IgD-negative memory B cell (primary cell): ENCODE results near the gene ASB14. TPM values are rescaled to one million over a fixed set of nuclear protein-coding genes. Genes with fewer than 3 reads are reported as not detected.
A peak's percentile ranks its signal among the peaks of the same experiment; 100 is the strongest.
"Not testable (repeated sequence)": the region's sequence is repeated elsewhere in the genome, so short reads cannot be mapped to it uniquely, and the experiment has no call there.

ENCODE experiments used
- H3K27ac Mint-ChIP-seq, 3 donors: one replicate each; pipeline ENCODE4 v1.8.0; 2020 to 2022; ENCODE audit warnings: mild to moderate bottlenecking in 3 of 3, mixed read lengths in 3 of 3, moderate library complexity in 1 of 3
- H3K27me3 Mint-ChIP-seq: one replicate; pipeline ENCODE4 v1.8.0; 2021; ENCODE audit warnings: mixed read lengths
- H3K36me3 Mint-ChIP-seq: one replicate; pipeline ENCODE4 v1.8.0; 2020; ENCODE audit warnings: mild to moderate bottlenecking, mixed read lengths
- H3K4me1 Mint-ChIP-seq, 3 donors: one replicate each; pipeline ENCODE4 v1.8.0; 2020 to 2022; ENCODE audit warnings: mixed read lengths in 3 of 3, mild to moderate bottlenecking in 1 of 3
- H3K4me3 Mint-ChIP-seq, 4 donors: one replicate each; pipeline ENCODE4 v1.8.0; 2020 to 2022; ENCODE audit warnings: mild to moderate bottlenecking in 4 of 4, mixed read lengths in 4 of 4, moderate library complexity in 3 of 4
- H3K9me3 Mint-ChIP-seq, 3 donors: one replicate each; pipeline ENCODE4 v1.8.0; 2020 to 2021; ENCODE audit warnings: mixed read lengths in 3 of 3, mild to moderate bottlenecking in 1 of 3
- polyA plus RNA-seq: library from polyadenylated mRNA; unstranded; fragments of 300-500 nt; fragmentation: Illumina TruSeq; gene quantifications from one replicate; pipeline ENCODE4 v1.2.3, GENCODE V29; 2021

ASB14 gene
- 0.53 TPM for polyA plus RNA-seq

DNA sequence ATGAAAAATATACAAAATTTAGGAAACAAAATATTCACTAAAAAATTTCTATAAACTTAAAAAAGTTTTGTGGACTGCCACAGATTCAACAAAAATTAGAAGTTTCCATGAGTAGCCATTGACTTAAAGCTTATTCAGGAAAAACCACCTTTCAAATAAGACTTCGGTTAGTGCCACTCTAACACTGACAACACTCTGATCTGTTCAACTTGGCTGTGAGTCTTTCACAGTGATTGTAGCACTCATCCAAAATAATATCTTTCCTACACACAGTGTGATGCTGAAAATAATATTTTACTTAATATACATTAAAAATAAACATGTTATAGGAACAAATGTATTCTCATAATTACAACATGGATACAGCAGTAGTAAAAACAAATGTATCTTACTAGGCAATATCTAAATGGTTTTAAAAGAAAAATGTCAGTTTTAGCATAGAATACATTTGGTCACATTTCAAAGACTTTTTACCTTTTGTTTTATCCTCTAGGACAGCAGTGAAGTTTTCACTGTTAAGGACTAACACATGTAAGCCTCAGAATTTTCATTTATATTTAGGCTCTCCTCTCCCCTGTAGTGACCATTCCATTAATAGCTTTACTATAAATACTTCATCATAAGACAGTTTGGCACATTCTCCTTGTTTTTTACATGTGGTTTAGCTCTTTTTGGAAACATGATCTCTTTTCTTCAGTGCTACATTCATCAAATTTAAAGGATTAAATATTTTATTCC lies at the start of gene ASB14:
TSS of gene ASB14 (minus strand) at position 527 of the 738 bp plus-strand sequence. CDS start 652 bp downstream, outside the sequence.
- Mint-ChIP-seq H3K4me1 (no peaks in the 10 kb centered on the region), H3K9me3 (no peaks in the 10 kb centered on the region), H3K36me3 (peaks cover 2% of the 10 kb centered on the region), H3K27ac (no peak within 1 kb of the TSS), H3K4me3 (no peak within 1 kb of the TSS), H3K27me3 (peaks cover 3% of the 10 kb centered on the region)

DNA sequence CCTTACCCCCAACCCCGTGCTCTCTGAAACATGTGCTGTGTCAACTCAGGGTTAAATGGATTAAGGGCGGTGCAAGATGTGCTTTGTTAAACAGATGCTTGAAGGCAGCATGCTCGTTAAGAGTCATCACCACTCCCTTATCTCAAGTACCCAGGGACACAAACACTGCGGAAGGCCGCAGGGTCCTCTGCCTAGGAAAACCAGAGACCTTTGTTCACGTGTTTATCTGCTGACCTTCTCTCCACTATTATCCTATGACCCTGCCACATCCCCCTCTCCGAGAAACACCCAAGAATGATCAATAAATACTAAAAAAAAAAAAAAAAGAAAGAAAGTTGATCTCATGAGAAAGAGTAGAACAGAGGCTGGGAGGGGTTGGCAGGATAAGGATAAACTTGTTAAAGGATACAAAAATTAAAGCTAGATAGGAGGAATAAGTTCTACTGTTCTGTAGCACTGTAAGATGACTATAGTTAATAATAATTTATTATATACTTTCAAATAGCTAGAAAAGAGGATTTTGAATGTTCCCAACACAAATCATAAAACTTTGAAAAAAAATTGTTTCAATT lies 46.7 kb upstream of the ASB14 start:
- H3K4me3 Mint-ChIP-seq, H3K36me3 Mint-ChIP-seq, H3K4me1 Mint-ChIP-seq, H3K27ac Mint-ChIP-seq, H3K9me3 Mint-ChIP-seq: not testable (repeated sequence)
- H3K27me3 Mint-ChIP-seq, result peaks cover 14% of the 10 kb centered on the region

DNA sequence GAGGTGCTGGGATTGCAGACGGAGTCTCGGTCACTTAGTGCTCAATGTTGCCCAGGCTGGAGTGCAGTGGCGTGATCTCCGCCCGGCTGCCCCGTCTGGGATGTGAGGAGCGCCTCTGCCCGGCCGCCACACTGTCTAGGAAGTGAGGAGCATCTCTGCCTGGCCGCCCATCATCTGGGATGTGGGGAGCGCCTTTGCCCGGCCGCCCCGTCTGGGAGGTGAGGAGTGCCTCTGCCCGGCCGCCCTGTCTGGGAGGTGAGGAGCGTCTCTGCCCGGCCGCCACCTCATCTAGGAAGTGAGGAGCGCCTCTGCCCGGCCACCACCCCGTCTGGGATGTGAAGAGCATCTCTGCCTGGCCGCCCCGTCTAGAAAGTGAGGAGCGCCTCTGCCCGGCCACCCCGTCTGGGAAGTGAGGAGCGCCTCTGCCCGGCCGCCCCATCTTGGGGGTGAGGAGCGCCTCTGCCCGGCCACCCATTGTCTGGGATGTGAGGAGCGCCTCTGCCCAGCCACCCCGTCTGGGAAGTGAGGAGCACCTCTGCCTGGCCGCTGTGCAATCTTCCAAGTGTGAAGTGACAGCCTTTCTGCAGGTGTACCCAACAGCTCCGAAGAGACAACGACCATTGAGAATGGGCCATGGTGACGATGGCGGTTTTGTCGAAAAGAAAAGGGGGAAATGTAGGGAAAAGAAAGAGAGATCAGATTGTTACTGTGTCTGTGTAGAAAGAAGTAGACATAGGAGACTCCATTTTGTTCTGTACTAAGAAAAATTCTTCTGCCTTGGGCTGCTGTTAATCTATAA lies 46.0 kb upstream of the ASB14 start:
- H3K36me3 Mint-ChIP-seq, H3K9me3 Mint-ChIP-seq, H3K4me3 Mint-ChIP-seq, H3K27ac Mint-ChIP-seq, H3K4me1 Mint-ChIP-seq: not testable (repeated sequence)
- H3K27me3 Mint-ChIP-seq, result peaks cover 13% of the 10 kb centered on the region

DNA sequence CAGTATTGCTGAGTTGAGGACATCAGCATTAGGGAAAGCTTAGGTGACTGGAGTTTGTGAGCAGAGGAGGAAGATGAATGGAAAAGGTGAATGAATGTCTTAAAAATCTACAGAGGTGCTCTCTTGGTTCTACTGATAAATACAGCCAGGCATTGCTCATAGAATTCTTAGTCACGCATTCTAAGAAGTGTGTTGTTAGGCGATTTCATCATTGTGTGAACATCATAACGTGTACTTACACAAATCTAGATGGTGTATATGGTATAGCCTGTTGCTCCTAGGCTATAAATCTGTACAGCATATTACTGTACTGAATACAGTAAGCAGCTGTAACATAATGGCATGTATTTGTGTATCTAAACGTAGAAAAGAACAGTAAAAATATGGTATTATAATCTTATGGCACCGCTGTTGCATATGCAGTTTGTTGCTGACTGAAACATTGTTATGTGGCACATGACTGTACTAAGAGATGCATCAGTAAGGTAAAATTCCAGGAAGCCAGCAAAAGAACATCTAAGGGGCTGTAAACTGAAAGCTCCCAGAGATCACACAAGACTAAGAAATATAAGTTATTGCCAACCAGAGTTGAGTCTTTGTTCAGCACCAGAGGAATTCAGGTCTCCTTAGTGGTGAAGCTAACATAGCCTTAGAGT lies 42.9 kb upstream of the ASB14 start:
- Mint-ChIP-seq H3K4me1 (no peaks in the 10 kb centered on the region), H3K9me3 (no peaks in the 10 kb centered on the region), H3K36me3 (no peaks in the 10 kb centered on the region), H3K4me3 (no peak overlapping the region), H3K27me3 (peaks cover 9% of the 10 kb centered on the region), H3K27ac (no peak overlapping the region)

DNA sequence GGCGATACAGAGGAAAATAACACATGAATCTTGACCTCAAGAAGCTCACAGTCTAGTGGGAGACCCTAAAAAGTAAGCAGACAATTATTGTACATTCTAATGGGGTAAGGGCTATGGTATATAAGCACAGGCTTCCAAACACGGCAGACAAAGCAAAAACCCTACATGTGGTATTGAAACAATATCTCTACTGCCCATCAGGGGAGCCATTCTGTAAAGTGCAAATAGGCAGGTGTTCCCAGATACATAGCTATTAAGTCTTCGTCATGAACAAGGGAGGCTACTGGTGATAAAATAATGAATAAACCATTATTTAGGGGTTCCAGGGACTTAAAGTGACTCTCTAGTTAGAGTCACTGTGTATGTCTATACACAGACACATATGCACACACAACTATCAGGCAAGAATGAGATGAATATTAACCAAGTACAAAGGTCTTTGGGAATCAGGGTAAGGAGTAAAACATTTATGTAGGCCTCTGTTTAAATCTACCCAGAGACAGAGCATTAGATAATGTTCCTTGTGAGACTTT lies 38.7 kb upstream of the ASB14 start:
- Mint-ChIP-seq H3K4me3 (no peak overlapping the region), H3K9me3 (peaks cover 0 to 5% (median 0%) of the 10 kb centered on the region in 3 donors), H3K36me3 (no peaks in the 10 kb centered on the region), H3K4me1 (no peaks in the 10 kb centered on the region), H3K27ac (no peak overlapping the region), H3K27me3 (peaks cover 11% of the 10 kb centered on the region)

DNA sequence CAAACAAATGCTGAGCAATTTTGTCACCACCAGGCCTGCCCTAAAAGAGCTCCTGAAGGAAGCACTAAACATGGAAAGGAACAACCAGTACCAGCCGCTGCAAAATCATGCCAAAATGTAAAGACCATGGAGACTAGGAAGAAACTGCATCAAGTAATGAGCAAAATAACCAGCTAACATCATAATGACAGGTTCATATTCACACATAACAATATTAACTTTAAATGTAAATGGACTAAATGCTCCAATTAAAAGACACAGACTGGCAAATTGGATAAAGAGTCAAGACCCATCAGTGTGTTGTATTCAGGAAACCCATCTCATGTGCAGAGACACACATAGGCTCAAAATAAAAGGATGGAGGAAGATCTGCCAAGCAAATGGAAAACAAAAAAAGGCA lies 34.0 kb upstream of the ASB14 start:
- H3K36me3 Mint-ChIP-seq, H3K4me3 Mint-ChIP-seq, H3K27ac Mint-ChIP-seq, H3K9me3 Mint-ChIP-seq, H3K4me1 Mint-ChIP-seq, H3K27me3 Mint-ChIP-seq: not testable (repeated sequence)

DNA sequence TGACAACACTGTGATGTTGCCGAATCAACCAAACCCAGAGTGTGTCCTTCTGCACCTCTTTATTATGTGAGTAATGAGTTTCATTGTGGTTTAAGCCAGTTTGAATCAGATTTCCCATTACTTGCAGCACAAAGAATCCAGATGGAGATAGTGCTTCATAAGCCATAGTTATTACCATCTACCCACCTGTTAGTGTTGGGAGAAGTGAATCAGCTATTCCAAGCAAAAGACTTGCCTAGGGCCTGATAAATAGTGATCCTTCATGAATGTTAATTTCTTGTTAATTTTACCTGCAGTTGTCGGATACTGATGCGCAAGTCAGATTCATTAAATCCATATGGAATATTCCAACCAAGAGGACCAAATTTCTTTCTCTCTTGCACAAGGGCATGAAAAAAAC lies 21.7 kb upstream of the ASB14 start:
- H3K4me3 Mint-ChIP-seq, result no peak overlapping the region
- H3K36me3 Mint-ChIP-seq, result no peaks in the 10 kb centered on the region
- H3K9me3 Mint-ChIP-seq, result peaks cover 0 to 4% (median 0%) of the 10 kb centered on the region in 3 donors
- H3K27me3 Mint-ChIP-seq, result peaks cover 3% of the 10 kb centered on the region
- H3K27ac Mint-ChIP-seq, result no peak overlapping the region
- peaks cover 0 to 3% (median 0%) of the 10 kb centered on the region in 3 donors for H3K4me1 Mint-ChIP-seq

DNA sequence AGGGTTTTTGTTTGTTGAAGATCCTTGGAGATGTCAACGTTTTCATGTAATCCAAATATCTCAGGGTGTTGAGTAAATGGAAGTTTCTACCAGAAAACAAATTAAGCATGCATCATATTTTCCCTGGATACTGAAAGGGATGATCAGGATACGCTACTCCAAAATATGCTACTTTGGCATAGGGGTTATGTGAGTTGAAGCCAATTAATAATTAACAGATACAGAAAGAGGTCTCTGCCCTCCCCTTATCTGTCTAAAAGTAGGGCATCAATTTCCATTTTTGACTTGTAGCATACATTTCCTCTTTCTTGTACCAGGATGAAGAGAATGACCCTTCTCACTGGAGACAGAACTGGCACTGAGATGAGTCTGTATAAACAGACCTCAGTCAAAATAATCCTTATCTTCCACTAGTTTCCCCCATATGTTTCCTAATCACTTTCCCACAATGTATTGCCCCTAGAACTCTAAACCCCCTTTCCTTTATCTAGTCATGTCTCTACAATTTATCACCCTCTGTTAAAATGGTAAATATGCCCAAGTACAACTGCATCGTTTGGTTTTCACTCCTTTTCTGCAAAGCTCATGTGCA lies 17.4 kb upstream of the ASB14 start:
- Mint-ChIP-seq H3K9me3 (no peaks in the 10 kb centered on the region), H3K4me1 (no peaks in the 10 kb centered on the region), H3K4me3 (no peak overlapping the region), H3K27me3 (peaks cover 2% of the 10 kb centered on the region), H3K36me3 (no peaks in the 10 kb centered on the region), H3K27ac (no peak overlapping the region)

DNA sequence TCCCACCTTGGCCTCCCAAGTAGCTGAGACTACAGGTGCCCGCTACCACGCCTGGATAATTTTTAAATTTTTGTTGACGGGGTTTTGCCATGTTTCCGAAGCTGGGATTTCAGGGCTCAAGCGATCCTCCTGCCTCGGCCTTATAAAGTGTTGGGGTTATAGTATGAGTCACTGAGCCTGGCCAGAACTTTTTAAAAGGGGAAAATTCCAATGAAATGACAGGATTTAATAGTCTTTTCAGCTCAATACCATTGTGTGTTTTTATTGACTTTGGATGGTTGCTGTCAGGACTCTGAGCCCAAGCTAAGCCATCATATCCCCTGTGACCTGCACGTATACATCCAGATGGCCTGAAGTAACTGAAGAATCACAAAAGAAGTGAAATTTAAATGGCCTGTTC lies 11.0 kb upstream of the ASB14 start:
- H3K9me3 Mint-ChIP-seq, H3K27me3 Mint-ChIP-seq, H3K36me3 Mint-ChIP-seq, H3K4me1 Mint-ChIP-seq, H3K4me3 Mint-ChIP-seq, H3K27ac Mint-ChIP-seq: not testable (repeated sequence)

DNA sequence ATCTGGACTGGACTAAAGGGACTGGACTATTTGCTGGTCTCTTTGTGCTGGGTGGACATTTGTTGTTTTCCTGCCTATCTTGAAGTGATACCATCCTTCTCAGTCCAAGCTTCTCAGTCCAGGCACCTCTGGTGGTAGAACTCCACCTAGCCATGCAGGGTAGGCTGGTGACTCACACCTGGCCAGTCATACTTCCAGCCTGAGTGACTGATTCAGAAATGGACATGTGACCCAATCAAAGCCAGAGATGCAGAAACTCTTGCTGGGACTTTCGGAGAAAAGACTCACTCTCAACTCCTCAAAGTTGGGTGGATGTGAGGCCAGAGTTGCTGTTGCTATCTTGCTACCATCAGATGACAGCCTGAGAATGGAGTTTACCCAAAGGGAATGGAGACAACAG lies 5.6 kb upstream of the ASB14 start:
- Mint-ChIP-seq H3K9me3 (no peaks in the 10 kb centered on the region), H3K4me1 (no peaks in the 10 kb centered on the region), H3K27ac (no peak overlapping the region), H3K4me3 (no peak overlapping the region), H3K27me3 (peaks cover 7% of the 10 kb centered on the region), H3K36me3 (peaks cover 2% of the 10 kb centered on the region)

DNA sequence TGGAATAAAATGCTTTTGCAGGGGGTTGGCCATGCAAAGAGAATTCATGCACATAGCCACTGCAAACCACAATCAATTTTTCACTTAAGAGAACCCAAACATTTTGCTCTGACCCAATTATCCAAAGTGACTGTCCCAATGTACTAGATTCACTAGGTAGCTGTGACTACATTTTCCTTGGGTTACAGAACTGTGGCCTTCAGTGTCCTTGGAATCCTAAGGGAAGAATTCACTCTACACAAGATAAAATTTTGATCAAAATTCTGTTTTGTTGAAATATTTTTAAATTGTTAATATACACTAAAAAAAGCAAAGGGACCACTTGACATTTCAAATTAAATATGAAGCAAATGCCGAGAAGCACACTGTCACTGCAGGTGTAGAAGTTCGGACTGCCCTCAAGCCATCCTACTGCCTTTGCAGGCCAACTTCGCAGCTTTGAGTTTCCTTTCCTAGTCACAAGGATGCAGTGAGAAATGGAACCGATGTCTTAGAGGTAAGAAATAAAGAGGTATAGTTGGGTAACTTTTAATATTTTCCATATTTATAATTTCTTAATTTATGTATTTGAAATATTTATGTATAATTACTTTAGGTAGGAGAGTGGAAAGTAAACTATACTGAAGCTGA lies 527 bp upstream of the ASB14 start:
- Mint-ChIP-seq H3K36me3 (peaks cover 2% of the 10 kb centered on the region), H3K27me3 (peaks cover 3% of the 10 kb centered on the region), H3K9me3 (no peaks in the 10 kb centered on the region), H3K27ac (no peak overlapping the region), H3K4me1 (no peaks in the 10 kb centered on the region), H3K4me3 (no peak overlapping the region)

DNA sequence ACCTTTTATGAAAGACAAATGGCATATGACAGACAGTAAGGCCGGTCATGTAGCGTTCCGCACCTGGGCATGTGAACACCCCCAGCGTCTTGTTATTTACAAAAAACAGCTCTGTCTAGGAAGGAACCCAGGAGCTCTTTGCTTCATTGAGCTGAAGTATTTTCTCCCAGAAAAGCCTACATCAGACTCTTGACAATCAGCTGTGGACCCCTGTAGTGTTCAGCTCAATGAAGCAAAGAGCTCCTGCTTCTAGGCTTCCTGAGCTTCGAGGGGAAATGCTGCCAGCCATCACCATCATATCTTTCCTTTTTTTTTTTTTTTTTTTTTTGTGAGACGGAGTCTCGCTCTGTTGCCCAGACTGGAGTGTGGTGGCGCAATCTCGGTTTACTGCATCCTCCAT lies 4.1 kb downstream of the ASB14 start:
- no peaks in the 10 kb centered on the region for H3K4me1 Mint-ChIP-seq
- H3K27ac Mint-ChIP-seq, result peak overlapping the region in 1 of 3 donors; percentile 43
- no peaks in the 10 kb centered on the region for H3K36me3 Mint-ChIP-seq
- peaks cover 0 to 2% (median 0%) of the 10 kb centered on the region in 3 donors for H3K9me3 Mint-ChIP-seq
- peaks cover 3% of the 10 kb centered on the region for H3K27me3 Mint-ChIP-seq
- no peak overlapping the region for H3K4me3 Mint-ChIP-seq

DNA sequence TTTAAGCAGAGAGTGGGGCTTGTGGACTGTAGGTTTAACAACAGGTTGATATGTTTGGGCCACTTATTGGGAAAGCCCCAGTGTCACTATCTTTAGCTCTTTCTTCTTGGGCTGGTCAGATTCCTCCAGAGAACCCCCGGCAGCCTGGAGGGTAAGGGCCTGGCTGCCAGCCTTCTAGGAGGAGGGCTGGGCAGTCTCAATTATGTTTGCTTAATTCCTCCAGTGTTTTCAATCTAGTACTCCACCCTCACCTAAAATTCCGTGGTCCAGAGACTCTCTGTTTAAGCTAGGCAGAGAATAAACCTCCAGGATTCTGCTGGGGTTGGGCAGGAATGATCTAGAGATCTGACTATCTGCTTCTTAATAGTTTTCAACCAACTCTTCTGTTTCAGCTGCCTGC lies 5.3 kb downstream of the ASB14 start:
- H3K27me3 Mint-ChIP-seq, result peaks cover 3% of the 10 kb centered on the region
- no peaks in the 10 kb centered on the region for H3K4me1 Mint-ChIP-seq
- H3K27ac Mint-ChIP-seq, result no peak overlapping the region
- H3K36me3 Mint-ChIP-seq, result no peaks in the 10 kb centered on the region
- peaks cover 0 to 2% (median 0%) of the 10 kb centered on the region in 3 donors for H3K9me3 Mint-ChIP-seq
- no peak overlapping the region for H3K4me3 Mint-ChIP-seq

DNA sequence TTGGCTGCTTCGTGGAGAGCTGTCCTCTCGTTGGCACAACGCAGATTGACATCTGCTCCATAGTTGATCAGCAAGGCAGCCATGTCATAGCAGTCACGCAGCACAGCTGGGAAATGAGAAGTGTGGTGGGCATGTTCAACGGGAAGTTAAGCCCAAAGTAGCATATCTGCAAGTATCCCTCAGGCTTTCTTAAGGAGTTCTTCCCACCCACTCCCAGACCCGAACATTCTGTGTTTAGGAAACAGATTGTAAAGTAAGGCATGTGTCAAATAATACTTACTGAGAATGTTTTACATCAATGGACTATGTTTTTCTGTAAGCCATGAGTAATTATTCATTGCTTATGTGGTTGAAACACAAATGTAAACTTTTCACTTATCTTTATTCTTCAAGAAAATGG lies 9.2 kb downstream of the ASB14 start:
- no peaks in the 10 kb centered on the region for H3K4me1 Mint-ChIP-seq
- no peak overlapping the region for H3K4me3 Mint-ChIP-seq
- H3K27ac Mint-ChIP-seq, result no peak overlapping the region
- H3K9me3 Mint-ChIP-seq, result peaks cover 2 to 5% (median 2%) of the 10 kb centered on the region in 3 donors
- no peaks in the 10 kb centered on the region for H3K27me3 Mint-ChIP-seq
- H3K36me3 Mint-ChIP-seq, result no peaks in the 10 kb centered on the region
